ENCODE measurements around the gene RAB23.

- TF ChIP-seq POLR2A (IDR thresholded peaks at IDR 0.05) (no peak), CTCF (IDR thresholded peaks at IDR 0.05) (no peak), POLR2AphosphoS5 (IDR thresholded peaks at IDR 0.05) (no peak)
Measured at GRCh38 chr6:57262901-57263694, 41.0 kb upstream of the RAB23 start.
